ENCODE data around the gene NLRP8.

GRCh38 chr19:55913643-55914268 lies 33.9 kb upstream of the NLRP8 start:
- peak; percentile 64 for TF ChIP-seq CTCF (IDR thresholded peaks at IDR 0.05; ENCODE audit: low read depth, low read length)
- TF ChIP-seq EZH2phosphoT487 (IDR thresholded peaks at IDR 0.05; ENCODE audit: low read depth) = no peak
